PC-9 (cell line): ENCODE results near the gene SLC6A6. TPM values are rescaled to one million over a fixed set of nuclear protein-coding genes. Genes with fewer than 3 reads are reported as not detected.

Experiments used
- BruUV-seq: library from RNA; stranded (reverse); fragments of 400-500 nt; replicated peaks from 2 replicates; lab custom pipeline; 2021; lab: Mats Ljungman, UMichigan
- CTCF ChIA-PET: fragments of 300-600 bp; sonication (Branson Sonifier 250); formaldehyde crosslinking; loops from one replicate; lab custom pipeline; 2022; ENCODE audit warnings: antibody characterized with exemption; lab: Charles Lee
- POLR2A ChIA-PET: fragments of 300-600 bp; sonication (Branson Sonifier 250); formaldehyde crosslinking; loops from one replicate; lab custom pipeline; 2022; ENCODE audit warnings: antibody characterized with exemption; ENCODE audit not compliant: unreplicated experiment; lab: Charles Lee
- DNase-seq, 2 experiments: peaks; one replicate each; pipeline versions ENCODE4 v3.0.0 to v3.0.0-alpha.2; 2015 to 2022; ENCODE audit warnings: mixed read lengths in 1 of 2
- H2AFZ ChIP-seq: fragments of 200-600 bp; sonication (generic); 2 replicates; pipeline ENCODE4 v1.8.1; 2017; ENCODE audit warnings: antibody characterized with exemption
- H3F3A ChIP-seq: fragments of 200-600 bp; sonication (generic); 2 replicates; pipeline ENCODE4 v1.8.1; 2017; ENCODE audit warnings: antibody characterized with exemption, mild to moderate bottlenecking, low read depth; ENCODE audit not compliant: insufficient read depth
- H3K27ac ChIP-seq: fragments of 200-600 bp; sonication (generic); 2 replicates; pipeline ENCODE4 v1.6.1; 2016; ENCODE audit warnings: mixed run types
- H3K27me3 ChIP-seq: fragments of 200-600 bp; sonication (generic); 2 replicates; pipeline ENCODE4 v1.6.1; 2016; ENCODE audit warnings: low read depth, mixed run types; ENCODE audit not compliant: insufficient read depth
- H3K36me3 ChIP-seq: fragments of 200-600 bp; sonication (generic); 2 replicates; pipeline ENCODE4 v1.6.1; 2016; ENCODE audit warnings: low read depth, mixed run types
- H3K4me1 ChIP-seq: fragments of 200-600 bp; sonication (generic); replicated peaks from 2 replicates; pipeline ENCODE4 v1.6.1; 2016; ENCODE audit warnings: mixed run types; ENCODE audit not compliant: insufficient read depth
- H3K4me2 ChIP-seq: fragments of 200-600 bp; sonication (generic); 2 replicates; pipeline ENCODE4 v1.6.1; 2017; ENCODE audit warnings: mixed run types
- H3K4me3 ChIP-seq: fragments of 200-600 bp; sonication (generic); 2 replicates; pipeline ENCODE4 v1.6.1; 2016; ENCODE audit warnings: mixed run types
- H3K79me2 ChIP-seq: fragments of 200-600 bp; sonication (generic); 2 replicates; pipeline ENCODE4 v1.6.1; 2017; ENCODE audit warnings: low read depth, mixed run types
- H3K9me2 ChIP-seq: fragments of 200-600 bp; sonication (generic); 2 replicates; pipeline ENCODE4 v1.8.1; 2017; ENCODE audit warnings: mild to moderate bottlenecking; ENCODE audit not compliant: insufficient read depth
- H3K9me3 ChIP-seq: fragments of 200-600 bp; sonication (generic); 2 replicates; pipeline ENCODE4 v1.8.1; 2016; ENCODE audit warnings: low read depth; ENCODE audit not compliant: insufficient read depth
- H4K20me1 ChIP-seq: fragments of 200-600 bp; sonication (generic); 2 replicates; pipeline ENCODE4 v1.8.1; 2017; ENCODE audit not compliant: insufficient read depth
- EZH2 ChIP-seq: fragments of 200-600 bp; sonication (generic); IDR thresholded peaks from 2 replicates; pipeline ENCODE4 v1.8.0; 2017; ENCODE audit warnings: antibody characterized with exemption, low read depth
- intact Hi-C: fragments of 100-400 bp; cut with micrococcal nuclease; formaldehyde crosslinking; loops from one replicate; pipeline ENCODE4 v1.10.0; 2022; ENCODE audit not compliant: unreplicated experiment
- total RNA-seq: library from RNA; stranded (reverse); gene quantifications from 2 replicates; pipeline ENCODE4 v1.2.3, GENCODE V29; 2021
- TF ChIP-seq, protein P1 (sequence below): fragments of 200-600 bp; sonication (generic); conservative IDR thresholded peaks from 2 replicates; pipeline ENCODE4 v1.6.1; 2017; ENCODE audit warnings: mixed run types, antibody characterized with exemption, mild to moderate bottlenecking, moderate library complexity

The SLC6A6 gene
- total RNA-seq, 1 experiment from 2014 or later, result 122 TPM

DNA sequence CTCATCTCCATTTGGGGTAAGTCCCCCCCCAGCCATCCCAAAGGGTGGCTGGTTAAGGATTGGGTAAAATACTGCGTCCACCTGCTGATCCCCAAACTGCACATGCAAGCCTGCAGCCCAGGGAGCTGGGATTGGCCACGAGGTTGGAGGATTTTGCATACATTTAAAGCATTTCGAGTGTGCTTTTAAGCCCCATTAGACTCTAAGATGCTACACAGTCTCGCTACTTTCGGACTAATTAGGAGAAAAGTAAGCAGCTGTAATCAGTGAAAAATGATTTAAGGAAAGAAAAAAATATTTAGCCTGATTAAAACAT, 23.9 kb downstream of the SLC6A6 start:
- no peaks in the 10 kb centered on the region for H3K27me3 ChIP-seq
- no peaks in the 10 kb centered on the region; the same call in 1 of the 2 replicates for H4K20me1 ChIP-seq
- DNase-seq, result no peak
- no peaks in the 10 kb centered on the region for H3K9me3 ChIP-seq
- peak overlapping the region; percentile 17; the same call in 1 of the 2 replicates for H3K4me3 ChIP-seq
- POLR2A ChIA-PET, result no interaction called here
- peak overlapping the region; percentile 91 for H3K27ac ChIP-seq
- H3K4me2 ChIP-seq, result peak overlapping the region; percentile 76
- no peaks in the 10 kb centered on the region for H3K9me2 ChIP-seq
- BruUV-seq, result no TSS peak
- peaks cover 87% of the 10 kb centered on the region for H3K79me2 ChIP-seq
- 0 out of 2 replicates have a peak overlapping the region, but pooled peaks have one; percentile 22 for H2AFZ ChIP-seq
- H3K36me3 ChIP-seq, result peaks cover 7% of the 10 kb centered on the region
- no peak for TF ChIP-seq EZH2
- TF ChIP-seq, protein P1, sequence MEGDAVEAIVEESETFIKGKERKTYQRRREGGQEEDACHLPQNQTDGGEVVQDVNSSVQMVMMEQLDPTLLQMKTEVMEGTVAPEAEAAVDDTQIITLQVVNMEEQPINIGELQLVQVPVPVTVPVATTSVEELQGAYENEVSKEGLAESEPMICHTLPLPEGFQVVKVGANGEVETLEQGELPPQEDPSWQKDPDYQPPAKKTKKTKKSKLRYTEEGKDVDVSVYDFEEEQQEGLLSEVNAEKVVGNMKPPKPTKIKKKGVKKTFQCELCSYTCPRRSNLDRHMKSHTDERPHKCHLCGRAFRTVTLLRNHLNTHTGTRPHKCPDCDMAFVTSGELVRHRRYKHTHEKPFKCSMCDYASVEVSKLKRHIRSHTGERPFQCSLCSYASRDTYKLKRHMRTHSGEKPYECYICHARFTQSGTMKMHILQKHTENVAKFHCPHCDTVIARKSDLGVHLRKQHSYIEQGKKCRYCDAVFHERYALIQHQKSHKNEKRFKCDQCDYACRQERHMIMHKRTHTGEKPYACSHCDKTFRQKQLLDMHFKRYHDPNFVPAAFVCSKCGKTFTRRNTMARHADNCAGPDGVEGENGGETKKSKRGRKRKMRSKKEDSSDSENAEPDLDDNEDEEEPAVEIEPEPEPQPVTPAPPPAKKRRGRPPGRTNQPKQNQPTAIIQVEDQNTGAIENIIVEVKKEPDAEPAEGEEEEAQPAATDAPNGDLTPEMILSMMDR, result no peak
- CTCF ChIA-PET, result no interaction called here
- peaks cover 97% of the 10 kb centered on the region for H3K4me1 ChIP-seq
- H3F3A ChIP-seq, result peaks cover 84% of the 10 kb centered on the region
- intact Hi-C loops, result no loop called here

DNA sequence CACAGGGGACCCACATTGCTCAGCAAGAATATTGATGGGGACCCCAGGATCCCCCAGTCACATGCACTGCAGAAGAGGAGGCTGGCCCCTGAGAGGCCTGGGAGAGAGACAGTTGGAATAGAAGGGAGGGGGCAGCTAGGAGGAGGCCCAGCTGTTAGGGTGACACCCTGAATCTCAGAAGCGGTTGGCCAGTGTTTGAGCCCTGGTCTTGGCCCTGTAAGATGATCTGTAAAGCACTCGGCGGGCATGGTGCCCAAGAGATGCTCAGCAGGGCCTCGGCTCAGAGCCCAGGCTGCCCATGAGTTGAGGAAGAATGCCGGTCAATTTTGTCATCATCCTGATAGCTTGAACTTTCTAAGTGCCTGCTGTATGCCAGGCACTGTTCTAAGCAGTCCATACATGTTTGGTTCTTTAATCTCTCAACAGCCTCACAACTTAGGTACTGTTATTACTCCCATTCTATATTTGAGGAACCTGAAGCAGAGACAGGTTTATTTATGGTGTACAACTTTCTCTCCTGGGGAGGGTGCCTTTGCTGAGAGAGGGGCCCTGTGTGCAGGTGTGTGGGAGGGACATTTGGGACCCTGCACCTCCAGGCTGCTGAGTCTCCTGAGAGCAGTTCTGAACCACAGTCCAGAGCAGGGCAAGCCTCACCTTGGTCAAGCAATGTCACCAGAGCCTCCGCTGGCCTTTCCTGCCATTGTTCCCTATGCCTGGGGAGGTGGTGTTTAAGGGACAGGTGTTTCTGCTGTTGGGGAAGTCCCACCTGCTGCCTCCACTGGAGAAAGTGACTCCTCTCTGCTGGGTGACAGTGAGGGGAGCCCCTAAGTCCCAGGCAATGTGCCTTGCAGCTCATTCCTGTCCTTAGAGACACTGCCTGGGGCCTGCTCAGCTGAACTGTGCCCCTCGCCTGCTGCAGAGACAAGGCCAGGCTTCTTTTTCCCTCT, 26.0 kb downstream of the SLC6A6 start:
- H3K4me2 ChIP-seq, result no peak overlapping the region
- ChIA-PET POLR2A (no interaction called here), CTCF (no interaction called here)
- no peak overlapping the region for H2AFZ ChIP-seq
- no peaks in the 10 kb centered on the region for H3K9me2 ChIP-seq
- no peak for TF ChIP-seq EZH2
- TF ChIP-seq, protein P1, result no peak
- peaks cover 95% of the 10 kb centered on the region for H3K4me1 ChIP-seq
- H3F3A ChIP-seq, result peaks cover 84% of the 10 kb centered on the region
- intact Hi-C loops, result no loop called here
- H3K79me2 ChIP-seq, result peaks cover 83% of the 10 kb centered on the region
- no peaks in the 10 kb centered on the region for H3K9me3 ChIP-seq
- peaks cover 7% of the 10 kb centered on the region for H3K36me3 ChIP-seq
- no peak overlapping the region for H3K4me3 ChIP-seq
- no peaks in the 10 kb centered on the region for H3K27me3 ChIP-seq
- H3K27ac ChIP-seq, result no peak overlapping the region
- BruUV-seq, result no TSS peak
- H4K20me1 ChIP-seq, result no peaks in the 10 kb centered on the region; the same call in 1 of the 2 replicates
- DNase-seq, result no peak

- Histone ChIP-seq H3K4me3 (no peak overlapping the region), H4K20me1 (no peaks in the 10 kb centered on the region; the same call in 1 of the 2 replicates), H3K4me1 (peaks cover 95% of the 10 kb centered on the region), H3F3A (peaks cover 84% of the 10 kb centered on the region), H3K36me3 (no peaks in the 10 kb centered on the region; the same call in 1 of the 2 replicates), H3K27ac (no peak overlapping the region), H3K9me3 (no peaks in the 10 kb centered on the region), H3K27me3 (no peaks in the 10 kb centered on the region), H3K9me2 (no peaks in the 10 kb centered on the region), H3K79me2 (peaks cover 82% of the 10 kb centered on the region), H2AFZ (no peak overlapping the region), H3K4me2 (no peak overlapping the region)
- CTCF ChIA-PET, result no interaction called here
- TF ChIP-seq EZH2, result no peak
- DNase-seq, result no peak
- no TSS peak for BruUV-seq
- intact Hi-C loops, result no loop called here
- POLR2A ChIA-PET, result no interaction called here
These were observed 26.8 kb downstream of the SLC6A6 start for GRCh38 chr3:14429237-14429636.
